ENCODE data around the gene TMEM132D.

The TMEM132D gene

GRCh38 chr12:129772501-129773493, 131.0 kb downstream of the TMEM132D start:
- no peak for DNase-seq (ENCODE audit: low read depth)
- TF ChIP-seq MYC (IDR thresholded peaks at IDR 0.05; ENCODE audit: low read depth, low read length) (no peak), MAX (IDR thresholded peaks at IDR 0.05; ENCODE audit: low read depth, low read length) (no peak), POLR2A (IDR thresholded peaks at IDR 0.05; ENCODE audit: extremely low read depth, insufficient read length) (no peak), CTCF (IDR thresholded peaks at IDR 0.05; ENCODE audit: low read depth, low read length) (no peak)
- no peak overlapping the region for H3K4me3 ChIP-seq (ENCODE audit: low read depth, low read length)

GRCh38 chr12:129771238-129771637, 132.6 kb downstream of the TMEM132D start:
- DNase-seq (ENCODE audit: low read depth), result no peak
- no peak for TF ChIP-seq MYC (IDR thresholded peaks at IDR 0.05; ENCODE audit: low read depth, low read length)
- no peak for TF ChIP-seq CTCF (IDR thresholded peaks at IDR 0.05; ENCODE audit: low read depth, low read length)
- no peak for TF ChIP-seq MAX (IDR thresholded peaks at IDR 0.05; ENCODE audit: low read depth, low read length)
- no peak for TF ChIP-seq POLR2A (IDR thresholded peaks at IDR 0.05; ENCODE audit: extremely low read depth, insufficient read length)
- H3K4me3 ChIP-seq (ENCODE audit: low read depth, low read length), result no peak overlapping the region

GRCh38 chr12:129765719-129766118, 138.1 kb downstream of the TMEM132D start:
- TF ChIP-seq POLR2A (IDR thresholded peaks at IDR 0.05; ENCODE audit: extremely low read depth, insufficient read length) (no peak), MYC (IDR thresholded peaks at IDR 0.05; ENCODE audit: low read depth, low read length) (no peak)
- no peak for DNase-seq (ENCODE audit: low read depth)
- H3K4me3 ChIP-seq (ENCODE audit: low read depth, low read length), result no peak overlapping the region

- no peak for DNase-seq (ENCODE audit: low read depth)
- no peak overlapping the region for H3K4me3 ChIP-seq (ENCODE audit: low read depth, low read length)
- TF ChIP-seq POLR2A (IDR thresholded peaks at IDR 0.05; ENCODE audit: extremely low read depth, insufficient read length) (no peak), CTCF (IDR thresholded peaks at IDR 0.05; ENCODE audit: low read depth, low read length) (no peak), MAX (IDR thresholded peaks at IDR 0.05; ENCODE audit: low read depth, low read length) (no peak), MYC (IDR thresholded peaks at IDR 0.05; ENCODE audit: low read depth, low read length) (no peak)
Observed at GRCh38 chr12:129762436-129762835, 141.4 kb downstream of the TMEM132D start.

- DNase-seq (ENCODE audit: low read depth), result no peak
- H3K4me3 ChIP-seq (ENCODE audit: low read depth, low read length), result no peak overlapping the region
- no peak for TF ChIP-seq MAX (IDR thresholded peaks at IDR 0.05; ENCODE audit: low read depth, low read length)
- no peak for TF ChIP-seq CTCF (IDR thresholded peaks at IDR 0.05; ENCODE audit: low read depth, low read length)
- TF ChIP-seq POLR2A (IDR thresholded peaks at IDR 0.05; ENCODE audit: extremely low read depth, insufficient read length), result no peak
- TF ChIP-seq MYC (IDR thresholded peaks at IDR 0.05; ENCODE audit: low read depth, low read length), result no peak
Observed at GRCh38 chr12:129753586-129753985, 150.2 kb downstream of the TMEM132D start.

- H3K4me3 ChIP-seq (ENCODE audit: low read depth, low read length), result no peak overlapping the region
- no peak for TF ChIP-seq CTCF (IDR thresholded peaks at IDR 0.05; ENCODE audit: low read depth, low read length)
- no peak for TF ChIP-seq MYC (IDR thresholded peaks at IDR 0.05; ENCODE audit: low read depth, low read length)
- TF ChIP-seq POLR2A (IDR thresholded peaks at IDR 0.05; ENCODE audit: extremely low read depth, insufficient read length), result no peak
- no peak for TF ChIP-seq MAX (IDR thresholded peaks at IDR 0.05; ENCODE audit: low read depth, low read length)
- no peak for DNase-seq (ENCODE audit: low read depth)
Observed at GRCh38 chr12:129750421-129750820, 153.4 kb downstream of the TMEM132D start.
